ENCODE data around the gene IGSF21. TPM values are rescaled to one million over a fixed set of nuclear protein-coding genes. Genes with fewer than 3 reads are reported as not detected.

The IGSF21 gene
- total and polyA plus RNA-seq, 2 of the 8 experiments (the other 6 are each of a cell fraction or from before 2014, with no cell fraction given) = 22.5 to 28.5 TPM

- Histone ChIP-seq H2BK5ac (ENCODE audit: low read depth, low read length) (no peak overlapping the region), H3K4me3 (ENCODE audit: extremely low read depth in 1 of 4, insufficient read depth in 2 of 4, low read depth in 3 of 4, low read length in 4 of 4) (no peak overlapping the region), H3K14ac (ENCODE audit: insufficient read length) (no peak overlapping the region), H3K56ac (replicated peaks; ENCODE audit: insufficient read length, low read depth, low read length) (no peak overlapping the region), H2BK120ac (replicated peaks; ENCODE audit: low read depth, low read length) (no peak overlapping the region), H4K5ac (ENCODE audit: insufficient read length, low read depth, low read length) (no peak overlapping the region), H4K91ac (replicated peaks; ENCODE audit: insufficient read length, low read length) (no peak overlapping the region), H4K8ac (ENCODE audit: extremely low read depth, insufficient read depth, low read length) (no peak overlapping the region), H3K9ac (replicated peaks in 1 of 4; ENCODE audit: extremely low read depth in 1 of 4, low read depth in 3 of 4, low read length in 3 of 4) (no peak overlapping the region), H3K36me3 (ENCODE audit: control insufficient read depth in 2 of 4, insufficient read depth in 4 of 4, low read length in 3 of 4) (no peaks in the 10 kb centered on the region), H2BK20ac (ENCODE audit: low read length) (no peak overlapping the region; the same call in 1 of the 2 replicates), H3K4me1 (replicated peaks in 1 of 4; ENCODE audit: control insufficient read depth in 3 of 4, insufficient read depth in 4 of 4, low read length in 3 of 4) (peaks cover 4 to 13% (median 8%) of the 10 kb centered on the region in 4 experiments), H3K18ac (ENCODE audit: extremely low read depth, low read length) (peak overlapping the region; percentile 68; the same call in 1 of the 2 replicates), H3K79me1 (ENCODE audit: low read depth, low read length) (no peaks in the 10 kb centered on the region; the same call in 1 of the 2 replicates), H3K27ac (ENCODE audit: low read depth, low read length) (no peak overlapping the region), H4K20me1 (replicated peaks in 1 of 2; ENCODE audit: control insufficient read depth in 1 of 2, insufficient read depth in 2 of 2, low read length in 2 of 2) (no peaks in the 10 kb centered on the region), H3K4ac (replicated peaks; ENCODE audit: insufficient read length, low read depth, low read length) (no peak overlapping the region), H2BK12ac (ENCODE audit: low read depth, low read length) (0 out of 2 replicates have a peak overlapping the region, but pooled peaks have one; percentile 29), H2BK15ac (ENCODE audit: low read length) (no peak overlapping the region), H2AK5ac (ENCODE audit: low read depth, low read length) (no peak overlapping the region), H3K4me2 (ENCODE audit: insufficient read depth in 1 of 2, low read depth in 2 of 2, low read length in 2 of 2) (0 out of 4 replicates have a peak overlapping the region, but pooled peaks of 1 of the 2 experiments have one; percentile 2), H3K27me3 (replicated peaks in 1 of 4; ENCODE audit: control insufficient read depth in 3 of 4, extremely low read depth in 1 of 4, insufficient read depth in 3 of 4, low read length in 3 of 4) (no peaks in the 10 kb centered on the region), H2AFZ (ENCODE audit: low read length) (no peak overlapping the region), H3K79me2 (ENCODE audit: control insufficient read depth in 1 of 2, insufficient read depth in 2 of 2, low read length in 2 of 2) (no peaks in the 10 kb centered on the region), H3K23me2 (ENCODE audit: low read depth, low read length) (no peaks in the 10 kb centered on the region), H3K9me3 (ENCODE audit: insufficient read depth in 2 of 2, low read depth in 1 of 2, low read length in 1 of 2) (no peaks in the 10 kb centered on the region), H3K23ac (ENCODE audit: insufficient read length) (no peak overlapping the region)
- ChIA-PET POLR2A (ENCODE audit: partially characterized antibody) (no interaction called here), CTCF (ENCODE audit: partially characterized antibody) (interaction anchor here (0.6 to 3.6 kb wide), 20 partner anchors 10 to 383 kb away, joined by 3 to 26 read pairs (median 4); partner anchors contain the start of gene IGSF21)
- WGBS, 2 experiments (ENCODE audit: extremely low coverage in 1 of 2, insufficient coverage in 1 of 2, insufficient read length in 1 of 2, insufficient replicate concordance in 2 of 2, low coverage in 1 of 2, low lambda C conversion rate in 2 of 2, missing lambda C conversion rate in 1 of 2) = 70% methylated on average over 7 of the region's 14 CpGs; no CpG with 5 or more reads in 1 of the 2 experiments
- DNase-seq (ENCODE audit: low read depth in 1 of 2, low spot score in 2 of 2) (peak in 1 of 2 experiments; percentile 55), FAIRE-seq (no peak)
- TF ChIP-seq, protein P1, sequence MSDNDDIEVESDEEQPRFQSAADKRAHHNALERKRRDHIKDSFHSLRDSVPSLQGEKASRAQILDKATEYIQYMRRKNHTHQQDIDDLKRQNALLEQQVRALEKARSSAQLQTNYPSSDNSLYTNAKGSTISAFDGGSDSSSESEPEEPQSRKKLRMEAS (IDR thresholded peaks at IDR 0.05) = 0 out of 2 replicates have a peak, but pooled peaks have one; percentile 52
- TF ChIP-seq, protein P2, sequence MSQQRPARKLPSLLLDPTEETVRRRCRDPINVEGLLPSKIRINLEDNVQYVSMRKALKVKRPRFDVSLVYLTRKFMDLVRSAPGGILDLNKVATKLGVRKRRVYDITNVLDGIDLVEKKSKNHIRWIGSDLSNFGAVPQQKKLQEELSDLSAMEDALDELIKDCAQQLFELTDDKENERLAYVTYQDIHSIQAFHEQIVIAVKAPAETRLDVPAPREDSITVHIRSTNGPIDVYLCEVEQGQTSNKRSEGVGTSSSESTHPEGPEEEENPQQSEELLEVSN (IDR thresholded peaks at IDR 0.05) = 0 out of 2 replicates have a peak, but pooled peaks have one; percentile 13
- peak in 1 of 2 experiments; percentile 5; a peak in 1 of 4 replicates for TF ChIP-seq RAD21 (IDR thresholded peaks at IDR 0.05 in 1 of 2, conservative IDR thresholded peaks at IDR 0.05 in 1 of 2; ENCODE audit: low read depth in 2 of 2, low read length in 2 of 2)
- 0 out of 2 replicates have a peak, but pooled peaks have one; percentile 57 for TF ChIP-seq TCF12 (IDR thresholded peaks at IDR 0.05; ENCODE audit: low read depth, low read length)
- no peak for TF ChIP-seq BRCA1 (IDR thresholded peaks at IDR 0.05; ENCODE audit: low read depth, low read length)
- TF ChIP-seq POLR2AphosphoS5 (IDR thresholded peaks at IDR 0.05; ENCODE audit: low read depth, low read length) = no peak
Measured at GRCh38 chr1:18199462-18199861, 91.9 kb downstream of the IGSF21 start.
